Astrocyte (in vitro differentiated cells and primary cell): Measurements from ENCODE around the gene SRP9. TPM values are rescaled to one million over a fixed set of nuclear protein-coding genes. Genes with fewer than 3 reads are reported as not detected.
A peak's percentile ranks its signal among the peaks of the same experiment; 100 is the strongest.

Experiments
- DNase-seq: peaks from one replicate; pipeline ENCODE4 v3.0.0-alpha.2; 2010; ENCODE audit warnings: low read depth
- FAIRE-seq: peaks from 2 replicates; lab custom pipeline; 2011; peaks lifted over from hg19 to GRCh38; lab: Jason Lieb, UNC
- H2AFZ ChIP-seq: 2 replicates; pipeline ENCODE4 v1.6.0; 2012; ENCODE audit warnings: low read depth, low read length, inconsistent platforms
- H3K27ac ChIP-seq: 2 replicates; pipeline ENCODE4 v1.5.1; 2011; ENCODE audit warnings: low read depth, low read length, inconsistent platforms
- H3K27me3 ChIP-seq: 2 replicates; pipeline ENCODE4 v1.6.0; 2011; ENCODE audit warnings: low read length, inconsistent platforms; ENCODE audit not compliant: insufficient read depth
- H3K36me3 ChIP-seq: 2 replicates; pipeline ENCODE4 v1.5.1; 2011; ENCODE audit warnings: low read length, inconsistent platforms; ENCODE audit not compliant: insufficient read depth
- H3K4me1 ChIP-seq: 2 replicates; pipeline ENCODE4 v1.5.1; 2011; ENCODE audit warnings: low read length, inconsistent platforms; ENCODE audit not compliant: insufficient read depth
- H3K4me2 ChIP-seq: 2 replicates; pipeline ENCODE4 v1.6.0; 2012; ENCODE audit warnings: low read length, inconsistent platforms
- H3K4me3 ChIP-seq: 2 replicates; pipeline ENCODE4 v1.5.1; 2011; ENCODE audit warnings: low read depth, mild to moderate bottlenecking, low read length, inconsistent platforms; ENCODE audit not compliant: insufficient read depth
- H3K79me2 ChIP-seq: 2 replicates; pipeline ENCODE4 v1.6.0; 2012; ENCODE audit warnings: mild to moderate bottlenecking, low read length, inconsistent platforms; ENCODE audit not compliant: insufficient read depth
- H3K9ac ChIP-seq: 2 replicates; pipeline ENCODE4 v1.6.0; 2012; ENCODE audit warnings: mild to moderate bottlenecking, low read length, inconsistent platforms
- H3K9me3 ChIP-seq: 2 replicates; pipeline ENCODE4 v1.5.1; 2012; ENCODE audit warnings: low read depth, mild to moderate bottlenecking, low read length, inconsistent platforms; ENCODE audit not compliant: insufficient read depth
- H4K20me1 ChIP-seq: 2 replicates; pipeline ENCODE4 v1.6.0; 2012; ENCODE audit warnings: low read length, inconsistent platforms; ENCODE audit not compliant: insufficient read depth
- H3K27ac Mint-ChIP-seq: one replicate; pipeline ENCODE4 v1.8.0; 2021; ENCODE audit warnings: mild to moderate bottlenecking, mixed read lengths; ENCODE audit not compliant: unreplicated experiment
- H3K27me3 Mint-ChIP-seq: one replicate; pipeline ENCODE4 v1.8.0; 2021; ENCODE audit warnings: low read depth, mixed read lengths; ENCODE audit not compliant: unreplicated experiment
- H3K36me3 Mint-ChIP-seq: one replicate; pipeline ENCODE4 v1.8.0; 2021; ENCODE audit warnings: low read depth, mixed read lengths; ENCODE audit not compliant: unreplicated experiment
- H3K4me1 Mint-ChIP-seq: one replicate; pipeline ENCODE4 v1.8.0; 2021; ENCODE audit warnings: low read depth, mixed read lengths; ENCODE audit not compliant: unreplicated experiment
- H3K4me3 Mint-ChIP-seq: one replicate; pipeline ENCODE4 v1.8.0; 2021; ENCODE audit warnings: mild to moderate bottlenecking, moderate library complexity, mixed read lengths; ENCODE audit not compliant: unreplicated experiment
- H3K9me3 Mint-ChIP-seq: one replicate; pipeline ENCODE4 v1.8.0; 2021; ENCODE audit warnings: mild to moderate bottlenecking, mixed read lengths; ENCODE audit not compliant: unreplicated experiment
- CTCF ChIP-seq: IDR thresholded peaks from 2 replicates; pipeline ENCODE4 v1.5.1; 2011; ENCODE audit warnings: low read depth, mild to moderate bottlenecking, inconsistent platforms, low read length, moderate library complexity; ENCODE audit not compliant: insufficient read depth
- EZH2 ChIP-seq: IDR thresholded peaks from 2 replicates; pipeline ENCODE4 v1.6.1; 2012; ENCODE audit warnings: mild to moderate bottlenecking, low read length, inconsistent platforms; ENCODE audit not compliant: insufficient read depth
- total RNA-seq: library from RNA; stranded (reverse); gene quantifications from 2 replicates; pipeline ENCODE4 v1.2.1, GENCODE V29; 2021

The SRP9 gene
- total RNA-seq, 1 donor from 2014 or later = 269 TPM

GRCh38 chr1:225736437-225737098 is 41.1 kb upstream of the SRP9 start:
- peak overlapping the region; percentile 99 for H3K27ac Mint-ChIP-seq
- no peaks in the 10 kb centered on the region for H3K9me3 ChIP-seq
- H3K27me3 ChIP-seq = no peaks in the 10 kb centered on the region
- H3K27ac ChIP-seq = peak overlapping the region; percentile 89
- no peak overlapping the region for H2AFZ ChIP-seq
- DNase-seq (no peak), FAIRE-seq (no peak)
- H3K27me3 Mint-ChIP-seq = no peaks in the 10 kb centered on the region
- no peaks in the 10 kb centered on the region for H4K20me1 ChIP-seq
- TF ChIP-seq EZH2 = no peak
- no peak for TF ChIP-seq CTCF
- H3K36me3 Mint-ChIP-seq = no peaks in the 10 kb centered on the region
- peaks cover 37% of the 10 kb centered on the region for H3K4me1 Mint-ChIP-seq
- H3K36me3 ChIP-seq = no peaks in the 10 kb centered on the region
- no peaks in the 10 kb centered on the region for H3K79me2 ChIP-seq
- H3K9me3 Mint-ChIP-seq = no peaks in the 10 kb centered on the region
- H3K4me2 ChIP-seq = peak overlapping the region; percentile 61
- peak overlapping the region; percentile 69 for H3K9ac ChIP-seq
- peaks cover 26% of the 10 kb centered on the region for H3K4me1 ChIP-seq
- H3K4me3 ChIP-seq = no peak overlapping the region
- no peak overlapping the region for H3K4me3 Mint-ChIP-seq

GRCh38 chr1:225737161-225737560 is 40.5 kb upstream of the SRP9 start:
- H3K9me3 ChIP-seq = no peaks in the 10 kb centered on the region
- no peak for TF ChIP-seq CTCF
- TF ChIP-seq EZH2 = no peak
- H3K36me3 ChIP-seq = no peaks in the 10 kb centered on the region
- no peaks in the 10 kb centered on the region for H4K20me1 ChIP-seq
- no peaks in the 10 kb centered on the region for H3K9me3 Mint-ChIP-seq
- peaks cover 26% of the 10 kb centered on the region for H3K4me1 ChIP-seq
- H3K4me2 ChIP-seq = peak overlapping the region; percentile 61
- DNase-seq = no peak
- peak overlapping the region; percentile 99 for H3K27ac Mint-ChIP-seq
- peak overlapping the region; percentile 69 for H3K9ac ChIP-seq
- H3K4me3 Mint-ChIP-seq = no peak overlapping the region
- H3K4me3 ChIP-seq = no peak overlapping the region
- no peak overlapping the region for H2AFZ ChIP-seq
- H3K79me2 ChIP-seq = no peaks in the 10 kb centered on the region
- H3K27me3 Mint-ChIP-seq = no peaks in the 10 kb centered on the region
- peaks cover 2% of the 10 kb centered on the region for H3K36me3 Mint-ChIP-seq
- H3K27ac ChIP-seq = no peak overlapping the region
- no peak for FAIRE-seq
- no peaks in the 10 kb centered on the region for H3K27me3 ChIP-seq
- peaks cover 37% of the 10 kb centered on the region for H3K4me1 Mint-ChIP-seq

- Mint-ChIP-seq H3K9me3 (no peaks in the 10 kb centered on the region), H3K4me3 (no peak overlapping the region), H3K4me1 (peaks cover 35% of the 10 kb centered on the region), H3K36me3 (peaks cover 2% of the 10 kb centered on the region), H3K27me3 (no peaks in the 10 kb centered on the region), H3K27ac (no peak overlapping the region)
- Histone ChIP-seq H3K79me2 (no peaks in the 10 kb centered on the region), H3K4me3 (no peak overlapping the region), H3K27ac (no peak overlapping the region), H3K36me3 (no peaks in the 10 kb centered on the region), H3K9ac (no peak overlapping the region), H4K20me1 (no peaks in the 10 kb centered on the region), H3K4me1 (peaks cover 26% of the 10 kb centered on the region), H3K4me2 (no peak overlapping the region), H2AFZ (no peak overlapping the region), H3K9me3 (no peaks in the 10 kb centered on the region), H3K27me3 (no peaks in the 10 kb centered on the region)
- TF ChIP-seq EZH2 = no peak
- no peak for TF ChIP-seq CTCF
- FAIRE-seq (no peak), DNase-seq (no peak)
Observed at GRCh38 chr1:225737866-225738265, 39.8 kb upstream of the SRP9 start.
